ENCODE data around the gene NPIPB13. TPM values are rescaled to one million over a fixed set of nuclear protein-coding genes. Genes with fewer than 3 reads are reported as not detected.
"Not testable (repeated sequence)": the region's sequence is repeated elsewhere in the genome, so short reads cannot be mapped to it uniquely, and the experiment has no call there.

NPIPB13 gene
- 2.4 TPM for total RNA-seq

GRCh38 chr16:30248379-30248778 lies at the start of gene NPIPB13:
Gene NPIPB13 (minus strand): TSS chr16:30248479. CDS start chr16:30245573, 2,906 bp downstream.
- DNase-seq = not testable (repeated sequence)

DNA sequence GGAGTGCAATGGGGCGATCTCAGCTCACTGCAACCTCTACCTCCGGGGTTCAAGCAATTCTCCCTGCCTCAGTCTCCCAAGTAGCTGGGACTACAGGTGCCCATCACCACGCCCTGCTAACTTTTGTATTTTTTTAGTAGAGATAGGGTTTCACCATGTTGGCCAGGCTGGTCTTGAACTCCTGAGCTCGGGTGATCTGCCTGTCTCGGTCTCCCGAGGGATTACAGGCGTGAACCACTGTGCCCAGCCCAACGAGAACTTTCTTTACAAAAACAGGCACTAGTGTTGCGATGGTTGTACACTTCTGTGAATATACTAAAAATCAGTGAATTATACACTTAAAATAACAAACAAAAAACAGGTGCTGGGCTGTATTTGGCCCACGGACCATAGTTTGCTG lies 34.1 kb upstream of the NPIPB13 start:
- DNase-seq = not testable (repeated sequence)

- not testable (repeated sequence) for DNase-seq
Observed at GRCh38 chr16:30278523-30278922, 30.2 kb upstream of the NPIPB13 start.

- DNase-seq = not testable (repeated sequence)
Observed at GRCh38 chr16:30217082-30217481, 31.2 kb downstream of the NPIPB13 start.

- not testable (repeated sequence) for DNase-seq
Observed at GRCh38 chr16:30211414-30211813, 36.9 kb downstream of the NPIPB13 start.

- DNase-seq = not testable (repeated sequence)
Observed at GRCh38 chr16:30209032-30209431, 39.2 kb downstream of the NPIPB13 start.

GRCh38 chr16:30207063-30207704 lies 41.1 kb downstream of the NPIPB13 start:
- DNase-seq = not testable (repeated sequence)

DNA sequence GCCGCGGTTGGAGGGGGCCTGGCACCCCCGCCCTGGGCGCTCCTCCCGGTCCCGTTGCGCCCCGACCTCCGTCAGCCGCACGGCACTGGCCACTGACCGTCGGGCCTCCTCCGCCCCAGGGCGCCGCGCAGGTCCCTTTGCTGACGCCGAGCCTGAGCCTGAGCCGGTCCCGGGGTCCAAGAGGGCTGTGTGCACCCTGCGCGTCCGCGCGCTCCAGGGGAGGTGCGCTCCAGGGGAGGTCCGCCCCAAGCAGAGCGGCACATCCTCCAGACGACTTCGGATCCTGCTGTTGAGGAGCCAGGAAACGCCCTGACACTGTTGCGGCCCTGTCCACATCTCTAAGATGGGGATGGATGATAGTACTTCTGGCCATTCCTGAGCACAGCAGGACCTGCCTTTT lies 42.0 kb downstream of the NPIPB13 start:
- DNase-seq = not testable (repeated sequence)

GRCh38 chr16:30205541-30206236 lies 42.6 kb downstream of the NPIPB13 start:
- DNase-seq = not testable (repeated sequence)

DNA sequence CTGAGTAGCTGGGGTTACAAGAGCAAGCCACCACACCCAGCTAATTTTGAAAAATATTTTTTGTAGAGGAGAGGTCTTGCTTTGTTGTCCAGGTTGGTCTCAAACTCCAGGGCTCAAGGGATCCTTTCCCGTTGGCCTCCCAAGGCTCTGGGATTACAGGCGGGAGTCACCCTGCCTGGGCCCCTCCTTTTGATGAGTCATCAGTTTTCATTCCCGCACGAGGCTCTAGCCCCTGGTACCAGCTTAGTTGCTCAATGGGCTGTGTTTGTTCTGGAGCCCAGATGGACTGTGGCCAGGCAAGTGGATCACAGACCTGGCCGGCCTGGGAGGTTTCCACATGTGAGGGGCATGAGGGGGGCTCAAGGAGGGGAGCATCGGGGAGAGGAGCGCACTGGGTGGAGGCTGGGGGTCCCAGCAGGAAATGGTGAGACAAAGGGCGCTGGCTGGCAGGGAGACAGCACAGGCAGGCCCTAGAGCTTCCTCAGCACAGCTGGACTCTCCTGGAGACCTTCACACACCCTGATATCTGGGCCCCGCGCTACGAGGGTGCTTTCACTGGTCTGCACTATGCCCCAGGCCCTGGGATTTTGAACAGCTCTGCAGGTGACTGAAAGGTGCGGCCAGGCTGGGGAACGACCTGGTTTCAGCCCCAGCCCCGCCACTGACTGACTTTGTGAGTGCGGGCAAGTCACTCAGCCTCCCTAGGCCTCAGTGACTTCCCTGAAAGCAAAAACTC lies 48.5 kb downstream of the NPIPB13 start:
- DNase-seq = not testable (repeated sequence)

DNA sequence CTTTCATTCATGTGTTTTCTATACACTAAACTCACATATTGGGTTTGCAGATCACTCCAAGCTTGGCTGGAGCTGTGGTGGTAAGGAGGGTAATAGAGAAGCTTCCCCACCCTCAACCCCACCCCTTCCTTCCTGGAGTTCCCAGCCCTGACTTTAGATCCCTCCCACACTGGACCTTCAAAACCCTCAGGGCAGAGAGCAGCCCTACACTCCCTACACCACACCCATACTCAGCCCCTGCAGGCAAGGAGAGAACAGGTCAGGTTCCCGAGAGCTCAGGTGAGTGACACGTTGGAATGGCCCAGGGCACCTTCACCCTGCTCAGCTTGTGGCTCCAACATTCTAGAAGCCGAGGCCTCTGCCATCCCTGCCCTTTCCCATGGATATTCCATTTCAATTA lies 49.2 kb downstream of the NPIPB13 start, which contains the start of gene SULT1A3:
TSS of gene SULT1A3 (plus strand) at position 207 of the 400 bp plus-strand sequence. CDS start 1,474 bp downstream, outside the sequence.
- DNase-seq = not testable (repeated sequence)

Small RNA genes within 50 kb of the gene (small RNA-seq; reads per million reads assigned to genes)
- gene AC106782.4 (ENCODE audit: low replicate concordance) = not detected

Other genes with a start within 250 kb of the NPIPB13 start
- 1.0 TPM for gene DOC2A, start 237.5 kb downstream of the NPIPB13 start, total RNA-seq
- gene C16orf92, start 225.3 kb downstream of the NPIPB13 start, total RNA-seq = not detected
- 0.82 TPM for gene TLCD3B, start 217.2 kb downstream of the NPIPB13 start, total RNA-seq
- gene ALDOA, start 182.7 kb downstream of the NPIPB13 start, total RNA-seq = 1,849 TPM
- 72.4 TPM for gene PPP4C, start 172.5 kb downstream of the NPIPB13 start, total RNA-seq
- 1.4 TPM for gene TBX6, start 156.6 kb downstream of the NPIPB13 start, total RNA-seq
- gene YPEL3, start 152.3 kb downstream of the NPIPB13 start, total RNA-seq = 10.4 TPM
- gene GDPD3, start 134.9 kb downstream of the NPIPB13 start, total RNA-seq = 3.3 TPM
- 18.0 TPM for gene MAPK3, start 125.3 kb downstream of the NPIPB13 start, total RNA-seq
- gene CORO1A, start 64.9 kb downstream of the NPIPB13 start, total RNA-seq = 14.8 TPM
- 40.7 TPM for gene BOLA2B, start 54.8 kb downstream of the NPIPB13 start, total RNA-seq
- gene SLX1A, start 54.6 kb downstream of the NPIPB13 start, total RNA-seq = 13.7 TPM
- 5.8 TPM for gene SULT1A3, start 49.2 kb downstream of the NPIPB13 start, total RNA-seq
- gene CD2BP2, start 106.8 kb upstream of the NPIPB13 start, total RNA-seq = 29.8 TPM
- 40.0 TPM for gene TBC1D10B, start 122.0 kb upstream of the NPIPB13 start, total RNA-seq
- gene MYL11, start 126.3 kb upstream of the NPIPB13 start, total RNA-seq = 9,092 TPM
- not detected for gene SEPTIN1, start 134.1 kb upstream of the NPIPB13 start, total RNA-seq
- gene ZNF48, start 146.9 kb upstream of the NPIPB13 start, total RNA-seq = 6.4 TPM
- gene ZNF771, start 159.1 kb upstream of the NPIPB13 start, total RNA-seq = 12.1 TPM
- 22.8 TPM for gene DCTPP1, start 181.6 kb upstream of the NPIPB13 start, total RNA-seq
- 16.4 TPM for gene SEPHS2, start 197.4 kb upstream of the NPIPB13 start, total RNA-seq
- gene ITGAL, start 224.3 kb upstream of the NPIPB13 start, total RNA-seq = 3.7 TPM